Keratinocyte (primary cell): ENCODE data around the gene SCAI. TPM values are rescaled to one million over a fixed set of nuclear protein-coding genes. Genes with fewer than 3 reads are reported as not detected.

Experiments
- DNase-seq: peaks from one replicate; pipeline ENCODE4 v3.0.0-alpha.2; 2011; ENCODE audit warnings: low read depth, missing footprints, low spot score
- FAIRE-seq: peaks from 2 replicates; lab custom pipeline; 2011; peaks lifted over from hg19 to GRCh38; lab: Jason Lieb, UNC
- H2AFZ ChIP-seq: 2 replicates; pipeline ENCODE4 v1.6.0; 2012; ENCODE audit warnings: low read length, control low read depth, inconsistent platforms; ENCODE audit not compliant: control insufficient read depth
- H3K27ac ChIP-seq: 2 replicates; pipeline ENCODE4 v1.5.1; 2011; ENCODE audit warnings: low read length; ENCODE audit not compliant: control insufficient read depth, insufficient read depth
- H3K27me3 ChIP-seq: 3 replicates; pipeline ENCODE4 v1.6.0; 2011; ENCODE audit warnings: low read length; ENCODE audit not compliant: control insufficient read depth, insufficient read depth; ENCODE audit errors: extremely low read depth
- H3K36me3 ChIP-seq, 2 experiments: 2 replicates in 1 of 2; 3 replicates in 1 of 2; pipeline ENCODE4 v1.5.1; 2011; ENCODE audit warnings: low read length in 2 of 2, mild to moderate bottlenecking in 1 of 2; ENCODE audit not compliant: control insufficient read depth in 2 of 2, insufficient read depth in 2 of 2; ENCODE audit errors: extremely low read depth in 1 of 2
- H3K4me1 ChIP-seq: 3 replicates; pipeline ENCODE4 v1.5.1; 2011; ENCODE audit warnings: low read length; ENCODE audit not compliant: control insufficient read depth, insufficient read depth; ENCODE audit errors: extremely low read depth
- H3K4me2 ChIP-seq: 3 replicates; pipeline ENCODE4 v1.6.0; 2011; ENCODE audit warnings: low read depth, low read length; ENCODE audit not compliant: control insufficient read depth, insufficient read depth; ENCODE audit errors: extremely low read depth
- H3K4me3 ChIP-seq, 3 experiments: fragments of 200-600 bp in 1 of 3; sonication (generic) in 1 of 3; 2 replicates in 2 of 3; 3 replicates in 1 of 3; pipeline ENCODE4 v1.5.1; 2011 to 2016; ENCODE audit warnings: low read length in 3 of 3, mild to moderate bottlenecking in 3 of 3, control low read depth in 2 of 3, inconsistent platforms in 1 of 3, low read depth in 1 of 3, mixed read lengths in 1 of 3, mixed run types in 1 of 3, moderate library complexity in 1 of 3; ENCODE audit not compliant: control insufficient read depth in 2 of 3, insufficient read depth in 2 of 3; ENCODE audit errors: extremely low read depth in 1 of 3
- H3K79me2 ChIP-seq: 2 replicates; pipeline ENCODE4 v1.6.0; 2012; ENCODE audit warnings: low read length; ENCODE audit not compliant: control insufficient read depth, insufficient read depth
- H3K9ac ChIP-seq: 3 replicates; pipeline ENCODE4 v1.6.0; 2011; ENCODE audit warnings: low read length; ENCODE audit not compliant: control insufficient read depth, insufficient read depth; ENCODE audit errors: extremely low read depth
- H3K9me1 ChIP-seq: 3 replicates; pipeline ENCODE4 v1.6.0; 2011; ENCODE audit warnings: low read length; ENCODE audit not compliant: control insufficient read depth, insufficient read depth; ENCODE audit errors: extremely low read depth
- H3K9me3 ChIP-seq: 2 replicates; pipeline ENCODE4 v1.5.1; 2012; ENCODE audit warnings: low read depth, low read length; ENCODE audit not compliant: control insufficient read depth
- H4K20me1 ChIP-seq: 3 replicates; pipeline ENCODE4 v1.6.0; 2011; ENCODE audit warnings: low read length; ENCODE audit not compliant: control insufficient read depth, insufficient read depth; ENCODE audit errors: extremely low read depth
- EZH2 ChIP-seq: IDR thresholded peaks from one replicate; pipeline ENCODE4 v1.6.1; 2012; ENCODE audit warnings: inconsistent platforms, mild to moderate bottlenecking, low read length, moderate library complexity
- dilution Hi-C: fragments of 300-500 bp; cut with MboI; formaldehyde crosslinking; loops from one replicate; pipeline ENCODE4 v1.7.0; 2020; ENCODE audit warnings: low sequenced_read_pairs; ENCODE audit not compliant: extremely low pct_ligation_motif_present
- polyA plus RNA-seq, 5 experiments: library from polyadenylated mRNA; depleted of rRNA in 3 of 5; stranded (reverse) in 3 of 5; stranded (forward) in 1 of 5; unstranded in 1 of 5; fragments of >200 nt; gene quantifications; 1 replicate in 1 of 5; 2 replicates in 3 of 5; 3 replicates in 1 of 5; pipeline versions ENCODE4 v1.2.1 to v1.2.3, GENCODE V29; 2011 to 2012; ENCODE audit warnings: missing spikeins in 2 of 5, low read depth in 1 of 5, low replicate concordance in 1 of 5
- TF ChIP-seq, protein P1 (sequence below), 3 experiments: IDR thresholded peaks in 1 of 3; conservative IDR thresholded peaks in 1 of 3; optimal IDR thresholded peaks in 1 of 3; 2 replicates in 2 of 3; 3 replicates in 1 of 3; pipeline versions ENCODE3 to v1.5.1; 2011; ENCODE audit warnings: low read length in 3 of 3, mild to moderate bottlenecking in 3 of 3, moderate library complexity in 2 of 3, control low read depth in 1 of 3, inconsistent platforms in 1 of 3; ENCODE audit not compliant: insufficient read depth in 2 of 3; ENCODE audit errors: extremely low read depth in 1 of 3

SCAI gene
- polyA plus RNA-seq, 1 donor (not counting 4 experiments of a cell fraction or from before 2014, with no cell fraction given), result 3.0 TPM

DNA sequence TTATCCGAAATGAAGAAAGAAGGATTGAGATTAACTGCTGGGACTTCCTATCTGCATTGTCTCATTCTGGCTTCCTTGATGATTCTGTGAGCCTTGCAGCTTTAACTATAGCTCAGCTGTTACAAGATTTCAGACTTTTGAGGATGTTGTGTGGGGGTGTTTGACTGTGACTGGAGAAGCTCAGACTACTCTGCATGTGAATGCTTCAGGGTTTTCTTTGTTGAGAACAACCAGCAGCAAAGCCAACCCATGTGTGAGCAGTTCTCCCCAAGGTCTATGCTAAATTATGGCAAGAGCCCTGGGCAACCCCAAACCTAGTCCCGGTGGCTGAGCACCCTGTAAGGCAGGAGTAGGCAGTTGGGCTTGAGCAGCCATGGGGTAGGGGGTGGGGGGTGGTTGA, 8.4 kb upstream of the SCAI start:
- no peak overlapping the region for H3K4me3 ChIP-seq
- H3K9me3 ChIP-seq, result no peaks in the 10 kb centered on the region
- no peak for TF ChIP-seq EZH2
- TF ChIP-seq, protein P1, sequence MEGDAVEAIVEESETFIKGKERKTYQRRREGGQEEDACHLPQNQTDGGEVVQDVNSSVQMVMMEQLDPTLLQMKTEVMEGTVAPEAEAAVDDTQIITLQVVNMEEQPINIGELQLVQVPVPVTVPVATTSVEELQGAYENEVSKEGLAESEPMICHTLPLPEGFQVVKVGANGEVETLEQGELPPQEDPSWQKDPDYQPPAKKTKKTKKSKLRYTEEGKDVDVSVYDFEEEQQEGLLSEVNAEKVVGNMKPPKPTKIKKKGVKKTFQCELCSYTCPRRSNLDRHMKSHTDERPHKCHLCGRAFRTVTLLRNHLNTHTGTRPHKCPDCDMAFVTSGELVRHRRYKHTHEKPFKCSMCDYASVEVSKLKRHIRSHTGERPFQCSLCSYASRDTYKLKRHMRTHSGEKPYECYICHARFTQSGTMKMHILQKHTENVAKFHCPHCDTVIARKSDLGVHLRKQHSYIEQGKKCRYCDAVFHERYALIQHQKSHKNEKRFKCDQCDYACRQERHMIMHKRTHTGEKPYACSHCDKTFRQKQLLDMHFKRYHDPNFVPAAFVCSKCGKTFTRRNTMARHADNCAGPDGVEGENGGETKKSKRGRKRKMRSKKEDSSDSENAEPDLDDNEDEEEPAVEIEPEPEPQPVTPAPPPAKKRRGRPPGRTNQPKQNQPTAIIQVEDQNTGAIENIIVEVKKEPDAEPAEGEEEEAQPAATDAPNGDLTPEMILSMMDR (optimal IDR thresholded peaks at IDR 0.05 in 1 of 3, IDR thresholded peaks at IDR 0.05 in 1 of 3, conservative IDR thresholded peaks at IDR 0.05 in 1 of 3; ENCODE audit: extremely low read depth in 1 of 3, insufficient read depth in 2 of 3, low read length in 3 of 3), result no peak
- no peaks in the 10 kb centered on the region for H3K27me3 ChIP-seq
- H3K4me1 ChIP-seq, result no peaks in the 10 kb centered on the region
- no peak overlapping the region for H3K27ac ChIP-seq
- H3K79me2 ChIP-seq, result no peaks in the 10 kb centered on the region
- dilution Hi-C loops, result no loop called here
- no peak for DNase-seq
- no peak overlapping the region for H2AFZ ChIP-seq
- H3K4me2 ChIP-seq, result no peak overlapping the region
- no peak for FAIRE-seq
- H3K9me1 ChIP-seq, result no peaks in the 10 kb centered on the region
- no peaks in the 10 kb centered on the region for H4K20me1 ChIP-seq
- H3K9ac ChIP-seq, result no peak overlapping the region
- peaks cover 13 to 17% of the 10 kb centered on the region in 2 experiments for H3K36me3 ChIP-seq

DNA sequence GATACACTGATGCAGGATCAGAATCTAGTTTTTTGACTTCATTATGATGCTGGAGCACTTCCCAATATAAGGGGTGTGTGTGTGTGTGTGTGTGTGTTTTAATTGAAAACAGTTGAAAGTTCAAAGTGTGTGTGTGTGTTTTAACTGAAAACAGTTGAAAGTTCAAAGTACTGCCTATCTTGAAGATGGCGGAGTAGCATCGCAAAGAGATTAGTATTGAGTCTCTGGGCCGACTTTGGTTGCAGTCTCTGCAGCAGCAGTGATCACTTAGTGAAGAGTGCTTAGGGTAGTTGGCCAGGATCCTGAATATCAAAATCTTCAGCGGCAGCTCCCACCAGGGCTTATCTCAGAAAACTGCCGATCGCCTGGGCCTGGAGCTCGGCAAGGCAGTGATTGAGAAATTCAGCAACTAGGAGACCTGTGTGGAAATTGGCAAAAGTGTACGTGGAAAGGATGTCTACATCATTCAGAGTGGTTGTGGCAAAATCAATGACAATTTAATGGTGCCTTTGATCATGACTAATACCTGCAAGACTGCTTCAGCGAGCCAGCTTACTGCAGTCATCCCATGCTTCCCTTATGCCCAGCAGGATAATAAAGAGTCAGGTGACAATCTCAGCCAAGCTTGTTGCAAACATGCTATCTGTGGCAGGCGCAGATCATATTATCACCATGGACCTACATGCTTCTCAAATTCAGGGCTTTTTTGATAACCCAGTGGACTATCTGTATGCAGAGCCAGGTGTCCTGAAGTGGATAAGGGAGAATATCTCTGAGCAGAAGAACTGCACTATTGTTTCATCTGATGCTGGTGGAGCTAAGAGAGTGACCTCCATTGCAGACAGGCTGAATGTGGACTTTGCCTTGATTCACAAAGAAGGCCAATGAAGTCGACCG, 7.3 kb upstream of the SCAI start:
- DNase-seq (no peak), FAIRE-seq (peak; percentile 5)
- Histone ChIP-seq H2AFZ (no peak overlapping the region), H3K36me3 (peaks cover 12 to 17% of the 10 kb centered on the region in 2 experiments), H3K9ac (no peak overlapping the region), H3K4me3 (no peak overlapping the region), H3K9me3 (no peaks in the 10 kb centered on the region), H3K9me1 (no peaks in the 10 kb centered on the region), H3K79me2 (no peaks in the 10 kb centered on the region), H3K4me2 (no peak overlapping the region), H3K27me3 (no peaks in the 10 kb centered on the region), H3K27ac (no peak overlapping the region), H3K4me1 (no peaks in the 10 kb centered on the region), H4K20me1 (no peaks in the 10 kb centered on the region)
- dilution Hi-C loops, result no loop called here
- TF ChIP-seq, protein P1 (optimal IDR thresholded peaks at IDR 0.05 in 1 of 3, IDR thresholded peaks at IDR 0.05 in 1 of 3, conservative IDR thresholded peaks at IDR 0.05 in 1 of 3; ENCODE audit: extremely low read depth in 1 of 3, insufficient read depth in 2 of 3, low read length in 3 of 3), result no peak
- no peak for TF ChIP-seq EZH2
